Measurements from ENCODE around the gene HS3ST3A1. TPM values are rescaled to one million over a fixed set of nuclear protein-coding genes. Genes with fewer than 3 reads are reported as not detected.

The HS3ST3A1 gene
- total and polyA plus RNA-seq, 2 of the 8 experiments (the other 6 are each of a cell fraction or from before 2014, with no cell fraction given): 5.4 to 5.7 TPM

DNA sequence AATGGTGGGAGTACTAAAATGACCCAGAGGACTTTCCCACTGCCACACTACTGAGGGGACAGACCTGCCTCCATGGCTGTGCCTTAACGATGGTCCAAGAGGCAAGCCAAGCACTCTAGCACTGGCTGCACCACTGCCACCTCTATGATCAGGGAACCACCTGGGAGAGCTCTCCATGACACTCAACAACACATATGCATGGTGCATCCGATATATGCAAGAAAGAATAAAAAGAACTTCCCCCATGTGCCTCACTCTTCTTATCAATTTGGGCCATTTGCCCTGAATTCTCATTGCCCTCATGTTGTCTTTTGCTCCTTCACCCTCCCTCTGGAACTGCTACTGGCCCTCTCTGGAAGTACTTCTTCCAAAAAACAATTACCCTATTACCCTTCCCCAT is 99.5 kb downstream of the HS3ST3A1 start:
- Histone ChIP-seq H2BK20ac (ENCODE audit: low read length) (no peak overlapping the region), H2BK12ac (ENCODE audit: low read depth, low read length) (no peak overlapping the region), H4K5ac (ENCODE audit: insufficient read length, low read depth, low read length) (no peak overlapping the region), H3K4me2 (ENCODE audit: insufficient read depth in 1 of 2, low read depth in 2 of 2, low read length in 2 of 2) (no peak overlapping the region), H3K14ac (ENCODE audit: insufficient read length) (no peak overlapping the region), H4K20me1 (replicated peaks in 1 of 2; ENCODE audit: control insufficient read depth in 1 of 2, insufficient read depth in 2 of 2, low read length in 2 of 2) (no peaks in the 10 kb centered on the region), H2BK120ac (replicated peaks; ENCODE audit: low read depth, low read length) (no peak overlapping the region), H3K36me3 (ENCODE audit: control insufficient read depth in 2 of 4, insufficient read depth in 4 of 4, low read length in 3 of 4) (no peaks in the 10 kb centered on the region), H2BK15ac (ENCODE audit: low read length) (no peak overlapping the region), H3K18ac (ENCODE audit: extremely low read depth, low read length) (no peak overlapping the region), H4K8ac (ENCODE audit: extremely low read depth, insufficient read depth, low read length) (no peak overlapping the region), H3K4me3 (ENCODE audit: extremely low read depth in 1 of 4, insufficient read depth in 2 of 4, low read depth in 3 of 4, low read length in 4 of 4) (no peak overlapping the region), H3K79me2 (ENCODE audit: control insufficient read depth in 1 of 2, insufficient read depth in 2 of 2, low read length in 2 of 2) (no peaks in the 10 kb centered on the region), H3K56ac (replicated peaks; ENCODE audit: insufficient read length, low read depth, low read length) (no peak overlapping the region), H3K23me2 (ENCODE audit: low read depth, low read length) (no peaks in the 10 kb centered on the region), H3K4me1 (replicated peaks in 1 of 4; ENCODE audit: control insufficient read depth in 3 of 4, insufficient read depth in 4 of 4, low read length in 3 of 4) (no peaks in the 10 kb centered on the region), H3K27me3 (replicated peaks in 1 of 4; ENCODE audit: control insufficient read depth in 3 of 4, extremely low read depth in 1 of 4, insufficient read depth in 3 of 4, low read length in 3 of 4) (no peaks in the 10 kb centered on the region), H4K91ac (replicated peaks; ENCODE audit: insufficient read length, low read length) (no peak overlapping the region), H3K9me3 (ENCODE audit: insufficient read depth in 2 of 2, low read depth in 1 of 2, low read length in 1 of 2) (no peaks in the 10 kb centered on the region), H3K27ac (ENCODE audit: low read depth, low read length) (no peak overlapping the region), H2AFZ (ENCODE audit: low read length) (no peak overlapping the region), H2BK5ac (ENCODE audit: low read depth, low read length) (no peak overlapping the region), H3K79me1 (ENCODE audit: low read depth, low read length) (no peaks in the 10 kb centered on the region), H3K9ac (replicated peaks in 1 of 4; ENCODE audit: extremely low read depth in 1 of 4, low read depth in 3 of 4, low read length in 3 of 4) (no peak overlapping the region), H2AK5ac (ENCODE audit: low read depth, low read length) (no peak overlapping the region), H3K4ac (replicated peaks; ENCODE audit: insufficient read length, low read depth, low read length) (no peak overlapping the region), H3K23ac (ENCODE audit: insufficient read length) (no peak overlapping the region)
- DNase-seq (ENCODE audit: low read depth in 1 of 2, low spot score in 2 of 2) (no peak), FAIRE-seq (no peak)
- ChIA-PET CTCF (ENCODE audit: partially characterized antibody) (interaction anchor here (1.1 to 1.4 kb wide), 2 partner anchors 9 to 165 kb away, joined by 3 to 4 read pairs; no protein-coding TSS in a partner anchor), POLR2A (ENCODE audit: partially characterized antibody) (no interaction called here)
- 95% methylated on average over 2 of the region's 2 CpGs; no CpG with 5 or more reads in 1 of the 2 experiments for WGBS, 2 experiments (ENCODE audit: extremely low coverage in 1 of 2, insufficient coverage in 1 of 2, insufficient read length in 1 of 2, insufficient replicate concordance in 2 of 2, low coverage in 1 of 2, low lambda C conversion rate in 2 of 2, missing lambda C conversion rate in 1 of 2)
- no peak for TF ChIP-seq SIN3A (conservative IDR thresholded peaks at IDR 0.05 in 1 of 2, IDR thresholded peaks at IDR 0.05 in 1 of 2; ENCODE audit: low read depth in 1 of 2, low read length in 2 of 2)
